GM21515 (cell line): ENCODE results near the gene NHSL2.
"Not testable (repeated sequence)": the region's sequence is repeated elsewhere in the genome, so short reads cannot be mapped to it uniquely, and the experiment has no call there.

Experiments used
- ATAC-seq: cut with Tn5 transposase; IDR thresholded peaks from one replicate; pipeline ENCODE4 v1.9.1; 2021; ENCODE audit not compliant: unreplicated experiment

NHSL2 gene

GRCh38 chrX:72146527-72146926 lies 235.9 kb downstream of the NHSL2 start:
- ATAC-seq, result no peak

- no peak for ATAC-seq
Observed at GRCh38 chrX:72158773-72159172, 248.1 kb downstream of the NHSL2 start.

- ATAC-seq, result no peak
Observed at GRCh38 chrX:72159769-72160168, 249.1 kb downstream of the NHSL2 start.

GRCh38 chrX:72165551-72165950 lies 254.9 kb downstream of the NHSL2 start:
- no peak for ATAC-seq

- ATAC-seq, result no peak
Observed at GRCh38 chrX:72169008-72169728, 258.5 kb downstream of the NHSL2 start.

GRCh38 chrX:72176289-72176688 lies 265.6 kb downstream of the NHSL2 start:
- ATAC-seq, result not testable (repeated sequence)

- ATAC-seq, result no peak
Observed at GRCh38 chrX:72176981-72177380, 266.3 kb downstream of the NHSL2 start.

GRCh38 chrX:72180539-72180938 lies 269.9 kb downstream of the NHSL2 start:
- ATAC-seq, result no peak

GRCh38 chrX:72181178-72182125 lies 270.8 kb downstream of the NHSL2 start, which contains the start of gene PIN4:
Gene PIN4, plus strand, starts transcription at chrX:72181757. Its CDS starts 29 bp downstream, at chrX:72181786.
- peak; percentile 97 for ATAC-seq

GRCh38 chrX:72182924-72183323 lies 272.3 kb downstream of the NHSL2 start:
- no peak for ATAC-seq

- ATAC-seq, result no peak
Observed at GRCh38 chrX:72201836-72202536, 291.3 kb downstream of the NHSL2 start.
